HG03575 (cell line): ENCODE measurements around the gene SNX32.
"Not testable (repeated sequence)": the region's sequence is repeated elsewhere in the genome, so short reads cannot be mapped to it uniquely, and the experiment has no call there.

Source experiments
- ATAC-seq: cut with Tn5 transposase; IDR thresholded peaks from one replicate; pipeline ENCODE4 v1.9.1; 2021; ENCODE audit not compliant: unreplicated experiment, insufficient number of reproducible peaks, low FRiP score; ENCODE audit errors: extremely low read depth

SNX32 gene

GRCh38 chr11:65821107-65821506 lies 12.7 kb upstream of the SNX32 start:
- no peak for ATAC-seq

GRCh38 chr11:65822776-65823528 lies 10.8 kb upstream of the SNX32 start:
- no peak for ATAC-seq

GRCh38 chr11:65826984-65827735 lies 6.6 kb upstream of the SNX32 start:
- no peak for ATAC-seq

DNA sequence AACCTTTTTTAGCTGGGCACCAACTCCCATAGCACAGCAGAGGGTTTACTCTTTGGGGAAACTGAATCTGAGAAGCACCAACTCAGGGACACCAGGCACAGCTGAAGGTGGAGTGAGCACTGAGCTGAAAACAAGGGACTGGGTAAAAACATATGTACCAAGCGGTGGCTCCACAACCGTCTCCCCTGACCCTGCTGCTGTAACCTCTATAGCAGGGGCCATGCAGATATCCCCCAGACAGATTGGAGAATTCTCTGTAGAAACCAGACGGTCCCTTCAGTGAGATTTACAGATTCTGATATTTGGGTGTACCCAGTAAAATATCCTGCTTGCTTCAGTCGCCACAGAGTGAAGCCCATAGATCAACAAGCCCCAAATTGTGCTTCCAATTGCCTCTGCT lies 4.3 kb upstream of the SNX32 start:
- ATAC-seq = no peak

DNA sequence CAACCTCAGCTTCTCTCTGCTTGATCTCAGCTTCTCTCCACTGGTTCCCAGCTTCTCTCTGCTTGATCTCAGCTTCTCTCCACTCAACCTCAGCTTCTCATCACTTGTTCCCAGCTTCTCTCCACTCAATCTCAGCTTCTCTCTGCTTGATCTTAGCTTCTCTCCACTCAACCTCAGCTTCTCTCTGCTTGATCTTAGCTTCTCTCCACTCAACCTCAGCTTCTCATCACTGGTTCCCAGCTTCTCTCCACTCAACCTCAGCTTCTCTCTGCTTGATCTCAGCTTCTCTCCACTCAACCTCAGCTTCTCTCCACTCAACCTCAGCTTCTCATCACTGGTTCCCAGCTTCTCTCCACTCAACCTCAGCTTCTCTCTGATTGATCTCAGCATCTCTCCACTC lies 1.5 kb upstream of the SNX32 start:
- ATAC-seq = not testable (repeated sequence)

GRCh38 chr11:65834202-65834601 lies 439 bp downstream of the SNX32 start:
- ATAC-seq = no peak

DNA sequence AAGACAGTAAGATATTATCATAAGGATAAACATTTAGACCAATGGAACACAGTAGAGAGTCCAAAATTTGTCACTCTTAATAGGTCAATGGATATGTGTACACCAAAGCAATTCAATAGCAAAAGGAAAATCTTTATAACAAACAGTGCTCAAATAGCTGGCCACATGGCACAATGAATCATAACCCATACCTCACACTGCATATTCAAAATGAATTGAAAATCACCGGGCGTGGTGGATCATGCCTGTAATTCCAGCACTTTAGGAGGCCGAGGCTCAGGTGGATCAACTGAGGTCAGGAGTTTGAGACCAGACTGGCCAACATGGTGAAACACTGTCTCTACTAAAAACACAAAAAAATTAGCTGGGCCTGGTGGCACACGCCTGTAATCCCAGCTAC lies 8.4 kb downstream of the SNX32 start:
- ATAC-seq = no peak

DNA sequence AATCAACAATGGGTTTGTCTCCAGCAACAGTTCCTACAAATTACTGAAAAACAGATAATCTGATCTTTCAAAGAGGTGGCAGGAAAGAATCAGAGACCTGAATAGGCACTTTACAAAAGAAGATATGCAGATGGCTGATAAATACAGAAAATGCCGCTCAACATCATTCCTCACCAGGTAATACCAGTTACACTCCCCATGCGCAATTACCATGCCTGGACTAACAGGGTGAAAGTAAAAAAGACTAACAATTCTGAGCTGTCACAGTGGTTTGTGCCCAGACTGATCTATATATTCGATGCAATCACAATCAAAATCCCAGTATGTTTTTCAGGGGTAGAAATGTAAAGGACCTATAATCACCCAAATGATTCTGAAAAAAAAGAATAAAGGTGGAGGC lies 10.0 kb downstream of the SNX32 start:
- no peak for ATAC-seq

DNA sequence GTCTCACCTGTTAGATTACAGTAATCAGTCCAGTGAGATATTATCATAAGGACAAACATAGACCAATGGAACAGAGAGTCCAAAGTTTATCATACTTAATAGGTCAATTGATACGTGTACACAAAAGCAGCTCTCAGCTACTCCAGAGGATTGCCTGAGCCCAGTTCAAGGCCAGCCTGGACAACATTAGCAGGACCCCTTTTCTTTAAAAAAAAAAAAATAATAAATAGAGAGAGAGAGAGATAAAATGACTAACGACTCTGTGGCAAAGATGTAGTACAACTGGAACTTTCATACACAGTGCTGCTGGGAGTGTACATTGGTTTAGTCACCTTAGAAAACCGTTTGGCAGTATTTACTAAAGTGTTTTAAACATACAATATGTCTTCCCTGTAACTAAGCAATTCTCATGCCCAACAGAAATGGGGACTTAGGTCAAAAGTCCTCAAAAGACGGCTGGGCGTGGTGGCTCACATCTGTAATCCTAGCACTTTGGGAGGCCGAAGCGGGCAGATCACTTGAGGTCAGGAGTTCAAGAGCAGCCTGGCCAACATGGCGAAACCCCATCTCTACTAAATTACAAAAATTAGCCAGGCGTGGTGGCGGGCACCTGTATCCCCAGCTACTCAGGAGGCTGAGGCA lies 10.6 kb downstream of the SNX32 start:
- no peak for ATAC-seq

DNA sequence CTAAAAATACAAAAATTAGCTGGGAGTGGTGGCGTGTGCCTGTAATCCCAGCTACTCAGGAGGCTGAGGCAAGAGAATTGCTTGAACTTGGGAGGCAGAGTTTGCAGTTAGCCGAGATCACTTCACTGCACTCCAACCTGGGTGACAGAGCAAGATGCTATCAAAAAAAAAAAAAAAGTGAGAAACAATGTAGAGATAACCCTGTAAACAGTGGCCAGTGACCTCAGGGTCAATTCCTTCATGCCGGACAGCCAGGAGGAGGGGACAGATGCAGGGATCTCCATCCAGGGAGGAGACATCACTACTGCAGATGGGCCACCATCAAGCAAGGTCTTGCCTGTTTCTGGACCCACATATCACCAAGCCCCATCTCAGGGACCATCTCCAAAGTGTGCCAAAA lies 14.0 kb downstream of the SNX32 start:
- ATAC-seq = no peak

DNA sequence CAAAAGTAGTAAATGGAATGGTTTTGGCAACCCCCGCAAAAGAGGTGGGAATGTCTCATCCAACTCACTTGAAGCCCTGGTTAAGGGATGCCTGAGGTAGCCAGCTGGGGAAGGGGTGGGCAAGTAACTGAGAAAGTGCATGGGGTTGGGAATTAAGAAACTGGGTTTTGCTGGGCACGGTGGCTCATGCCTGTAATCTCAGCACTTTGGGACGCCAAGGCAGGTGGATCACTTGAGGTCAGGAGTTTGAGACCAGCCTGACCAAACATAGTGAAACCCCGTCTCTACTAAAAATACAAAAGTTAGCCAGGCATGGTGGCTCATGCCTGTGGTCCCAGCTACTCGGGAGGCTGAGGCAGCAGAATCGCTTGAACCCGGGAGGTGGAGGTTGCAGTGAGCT lies 14.9 kb downstream of the SNX32 start:
- not testable (repeated sequence) for ATAC-seq

GRCh38 chr11:65849366-65849765 lies 15.6 kb downstream of the SNX32 start:
- ATAC-seq = no peak

GRCh38 chr11:65849771-65850216 lies 16.0 kb downstream of the SNX32 start:
- ATAC-seq = no peak

DNA sequence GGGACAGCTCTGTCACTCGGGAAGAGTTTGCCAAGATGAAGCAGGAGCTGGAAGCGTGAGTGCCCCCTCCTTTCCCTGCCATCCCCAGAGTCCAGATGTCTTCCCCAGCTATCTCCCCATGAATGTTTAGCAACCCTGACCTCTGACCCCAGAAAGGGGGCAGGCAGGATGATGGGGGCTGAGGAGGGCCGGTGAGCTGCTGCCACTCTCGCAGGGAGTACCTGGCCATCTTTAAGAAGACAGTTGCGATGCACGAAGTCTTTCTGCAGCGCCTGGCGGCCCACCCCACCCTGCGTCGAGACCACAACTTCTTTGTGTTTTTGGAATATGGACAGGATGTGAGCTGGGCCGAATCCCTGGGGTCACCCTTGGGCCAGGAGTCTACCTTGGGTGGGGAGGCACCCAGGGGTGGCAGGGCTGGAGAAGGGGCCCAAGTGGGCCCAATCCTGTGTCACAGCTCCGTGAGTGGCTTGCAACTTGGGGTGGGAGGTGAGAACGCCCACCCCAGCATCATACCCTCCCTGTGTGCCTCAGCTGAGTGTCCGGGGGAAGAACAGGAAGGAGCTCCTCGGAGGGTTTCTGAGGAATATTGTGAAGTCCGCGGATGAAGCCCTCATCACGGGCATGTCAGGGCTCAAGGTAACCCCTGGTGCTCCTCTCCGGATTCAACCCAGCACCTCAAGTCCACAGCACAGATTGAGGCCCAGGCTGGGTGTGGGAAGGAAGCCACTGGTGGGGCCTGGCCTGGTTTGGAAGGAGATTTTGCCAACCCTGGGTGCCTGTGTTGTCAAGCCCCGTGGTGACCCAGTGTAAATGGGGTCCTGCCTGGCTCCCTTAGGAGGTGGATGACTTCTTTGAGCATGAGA lies 16.7 kb downstream of the SNX32 start:
- ATAC-seq = no peak

GRCh38 chr11:65851083-65851579 lies 17.4 kb downstream of the SNX32 start:
- ATAC-seq = no peak

DNA sequence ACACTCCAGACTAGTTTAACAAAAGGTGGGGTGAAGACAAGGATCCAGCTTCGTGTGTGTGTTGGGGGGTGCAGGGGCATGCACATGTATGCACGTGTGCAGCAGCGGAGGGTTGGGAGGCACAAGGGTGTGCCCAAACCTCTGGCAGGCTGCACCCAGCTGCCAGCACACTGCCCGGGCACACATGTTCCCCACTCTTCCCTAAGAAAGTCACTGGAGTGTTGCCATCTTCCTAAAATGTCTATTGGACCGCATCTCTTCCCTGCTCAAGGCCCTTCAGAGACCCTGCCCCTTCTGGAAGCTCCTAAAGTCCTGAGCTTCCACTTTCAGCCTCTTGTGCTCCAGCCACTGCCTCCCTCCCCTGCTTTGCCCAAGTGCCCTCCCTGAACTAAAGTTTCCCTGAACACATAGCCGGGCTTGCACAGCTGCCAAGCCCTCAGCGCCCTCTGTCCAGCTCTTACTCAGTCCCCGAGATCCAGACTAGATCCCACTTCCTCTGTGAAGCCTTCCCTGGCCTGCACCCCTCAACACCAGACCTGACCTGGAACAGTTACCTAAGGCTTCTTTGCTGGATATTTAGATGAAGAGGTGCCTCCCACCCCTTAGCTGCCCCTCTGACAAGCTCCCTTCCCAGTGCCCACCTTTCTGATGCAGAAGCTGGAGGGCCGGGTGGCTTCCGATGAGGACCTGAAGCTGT lies 18.2 kb downstream of the SNX32 start:
- no peak for ATAC-seq

- ATAC-seq = no peak
Measured at GRCh38 chr11:65852508-65853245, 18.9 kb downstream of the SNX32 start.
